Activated CD4-positive, alpha-beta T cell treated with anti-CD3 and anti-CD28 coated beads for 36 hours (primary cell): ENCODE data around the gene VTA1. TPM values are rescaled to one million over a fixed set of nuclear protein-coding genes. Genes with fewer than 3 reads are reported as not detected.
A peak's percentile ranks its signal among the peaks of the same experiment; 100 is the strongest.
"Not testable (repeated sequence)": the region's sequence is repeated elsewhere in the genome, so short reads cannot be mapped to it uniquely, and the experiment has no call there.

Experiments used
- ATAC-seq: fragments of 200-7000 bp; cut with Tn5 transposase; one replicate; pipeline ENCODE4 v1.10.0; 2021; ENCODE audit warnings: mild to moderate bottlenecking, moderate library complexity
- CTCF ChIA-PET: fragments of 350-600 bp; sonication (Branson Sonifier 250); formaldehyde crosslinking; loops from one replicate; lab custom pipeline; 2021; ENCODE audit warnings: antibody characterized with exemption; lab: Charles Lee
- POLR2A ChIA-PET: fragments of 350-600 bp; sonication (Branson Sonifier 250); formaldehyde crosslinking; loops from one replicate; lab custom pipeline; 2021; ENCODE audit warnings: antibody characterized with exemption, inconsistent platforms; lab: Charles Lee
- DNase-seq: peaks from one replicate; pipeline ENCODE4 v3.0.0-alpha.2; 2020
- H3K27ac Mint-ChIP-seq: one replicate; pipeline ENCODE4 v1.8.0; 2021; ENCODE audit warnings: mixed read lengths
- H3K27me3 Mint-ChIP-seq: one replicate; pipeline ENCODE4 v1.8.0; 2021; ENCODE audit warnings: mixed read lengths
- H3K36me3 Mint-ChIP-seq: one replicate; pipeline ENCODE4 v1.8.0; 2021; ENCODE audit warnings: low read depth, mixed read lengths
- H3K4me1 Mint-ChIP-seq: one replicate; pipeline ENCODE4 v1.8.0; 2021; ENCODE audit warnings: mixed read lengths
- H3K4me3 Mint-ChIP-seq: one replicate; pipeline ENCODE4 v1.8.0; 2021; ENCODE audit warnings: mild to moderate bottlenecking, moderate library complexity, mixed read lengths
- H3K9me3 Mint-ChIP-seq: one replicate; pipeline ENCODE4 v1.8.0; 2021; ENCODE audit warnings: low read depth, mixed read lengths
- intact Hi-C, 2 experiments: fragments of 100-400 bp; cut with DNase I in 1 of 2; cut with micrococcal nuclease in 1 of 2; formaldehyde crosslinking; loops; one replicate each; pipeline versions ENCODE4 v1.14.2 to v1.15.1; 2022 to 2024; cut with DNase I, micrococcal nuclease
- total RNA-seq, 2 experiments: library from RNA; stranded (reverse); gene quantifications; one replicate each; pipeline ENCODE4 v1.2.3, GENCODE V29; 2021

Gene VTA1
- total RNA-seq, 2 experiments from 2014 or later = 55.6 to 73.9 TPM

GRCh38 chr6:142138876-142139275 is 8.2 kb upstream of the VTA1 start:
- ChIA-PET CTCF (interaction anchor here (0.6 to 1.4 kb wide), 3 partner anchors 8 to 1037 kb away, joined by 3 to 4 read pairs (median 3); partner anchors contain the start of genes NMBR and VTA1), POLR2A (no interaction called here)
- peaks cover 5% of the 10 kb centered on the region for H3K27me3 Mint-ChIP-seq
- no peak for DNase-seq
- intact Hi-C loops = no loop called here
- H3K36me3 Mint-ChIP-seq = no peaks in the 10 kb centered on the region
- no peak for ATAC-seq
- no peaks in the 10 kb centered on the region for H3K4me1 Mint-ChIP-seq
- no peak overlapping the region for H3K4me3 Mint-ChIP-seq
- H3K27ac Mint-ChIP-seq = no peak overlapping the region
- H3K9me3 Mint-ChIP-seq = no peaks in the 10 kb centered on the region

GRCh38 chr6:142141531-142141930 is 5.5 kb upstream of the VTA1 start:
- POLR2A ChIA-PET, H3K27me3 Mint-ChIP-seq, H3K9me3 Mint-ChIP-seq, H3K4me3 Mint-ChIP-seq, ATAC-seq, H3K27ac Mint-ChIP-seq, H3K36me3 Mint-ChIP-seq, DNase-seq: not testable (repeated sequence)
- CTCF ChIA-PET = interaction anchor here (1.1 to 7.5 kb wide), 2 partner anchors 15 to 66 kb away, joined by 4 to 69 read pairs; no protein-coding TSS in a partner anchor
- intact Hi-C loops = loop anchor here (10.0 kb wide), 3 partner anchors 403 to 1313 kb away; partner anchors contain the start of genes ADAT2 (in 1 of the 2) and PEX3 (in 1 of the 2)
- peaks cover 12% of the 10 kb centered on the region for H3K4me1 Mint-ChIP-seq

GRCh38 chr6:142152746-142153145 is 5.7 kb downstream of the VTA1 start:
- Mint-ChIP-seq H3K27me3 (no peaks in the 10 kb centered on the region), H3K27ac (peak overlapping the region; percentile 17), H3K9me3 (no peaks in the 10 kb centered on the region), H3K4me1 (peaks cover 73% of the 10 kb centered on the region), H3K36me3 (peaks cover 21% of the 10 kb centered on the region), H3K4me3 (no peak overlapping the region)
- ChIA-PET CTCF (interaction anchor here (6.1 kb wide), 1 partner anchor 56 kb away, joined by 36 read pairs; no protein-coding TSS in a partner anchor), POLR2A (interaction anchor here (1.0 kb wide), 1 partner anchor 243 kb away, joined by 6 read pairs; no protein-coding TSS in a partner anchor)
- ATAC-seq (no peak), DNase-seq (no peak)
- intact Hi-C loops = no loop called here

- Mint-ChIP-seq H3K4me3 (no peak overlapping the region), H3K36me3 (peaks cover 21% of the 10 kb centered on the region), H3K27me3 (no peaks in the 10 kb centered on the region), H3K4me1 (peaks cover 71% of the 10 kb centered on the region), H3K9me3 (no peaks in the 10 kb centered on the region), H3K27ac (peak overlapping the region; percentile 17)
- DNase-seq = no peak
- ChIA-PET CTCF (interaction anchor here (6.1 kb wide), 1 partner anchor 55 kb away, joined by 36 read pairs; no protein-coding TSS in a partner anchor), POLR2A (interaction anchor here (1.0 kb wide), 1 partner anchor 242 kb away, joined by 6 read pairs; no protein-coding TSS in a partner anchor)
- intact Hi-C loops = no loop called here
- peak; percentile 60 for ATAC-seq
Measured at GRCh38 chr6:142153196-142153595, 6.1 kb downstream of the VTA1 start.

GRCh38 chr6:142154336-142154735 is 7.3 kb downstream of the VTA1 start:
- ChIA-PET CTCF (interaction anchor here (1.3 to 6.1 kb wide), 2 partner anchors 54 to 390 kb away, joined by 3 to 36 read pairs; no protein-coding TSS in a partner anchor), POLR2A (no interaction called here)
- Mint-ChIP-seq H3K4me1 (peaks cover 63% of the 10 kb centered on the region), H3K4me3 (no peak overlapping the region), H3K27me3 (no peaks in the 10 kb centered on the region), H3K36me3 (peaks cover 16% of the 10 kb centered on the region), H3K9me3 (no peaks in the 10 kb centered on the region), H3K27ac (no peak overlapping the region)
- intact Hi-C loops = no loop called here
- ATAC-seq (no peak), DNase-seq (no peak)

GRCh38 chr6:142155091-142155490 is 8.0 kb downstream of the VTA1 start:
- ChIA-PET CTCF (interaction anchor here (0.6 to 6.1 kb wide), 8 partner anchors 10 to 471 kb away, joined by 3 to 69 read pairs (median 7); partner anchors contain the start of genes NMBR and VTA1), POLR2A (no interaction called here)
- Mint-ChIP-seq H3K36me3 (peaks cover 13% of the 10 kb centered on the region), H3K4me3 (no peak overlapping the region), H3K27ac (no peak overlapping the region), H3K27me3 (no peaks in the 10 kb centered on the region), H3K4me1 (peaks cover 60% of the 10 kb centered on the region), H3K9me3 (no peaks in the 10 kb centered on the region)
- DNase-seq (no peak), ATAC-seq (no peak)
- intact Hi-C loops = no loop called here

- no peak for DNase-seq
- CTCF ChIA-PET = interaction anchor here (0.7 to 6.1 kb wide), 29 partner anchors 9 to 472 kb away, joined by 3 to 69 read pairs (median 4); partner anchors contain the start of genes NMBR and VTA1
- peak; percentile 55 for ATAC-seq
- Mint-ChIP-seq H3K4me3 (no peak overlapping the region), H3K36me3 (peaks cover 3% of the 10 kb centered on the region), H3K27ac (peak overlapping the region; percentile 37), H3K4me1 (peaks cover 56% of the 10 kb centered on the region), H3K27me3 (no peaks in the 10 kb centered on the region), H3K9me3 (no peaks in the 10 kb centered on the region)
- POLR2A ChIA-PET = interaction anchor here (1.2 kb wide), 1 partner anchor 9 kb away, joined by 6 read pairs; no protein-coding TSS in a partner anchor
- intact Hi-C loops = loop anchor here (2.0 kb wide), 1 partner anchor 51 kb away; no protein-coding TSS in a partner anchor
Measured at GRCh38 chr6:142155895-142156757, 9.1 kb downstream of the VTA1 start.

GRCh38 chr6:142156758-142157068 is 9.7 kb downstream of the VTA1 start:
- CTCF ChIA-PET = interaction anchor here (0.7 to 6.1 kb wide), 26 partner anchors 8 to 379 kb away, joined by 3 to 69 read pairs (median 4); partner anchors contain the start of genes NMBR and VTA1
- not testable (repeated sequence) for DNase-seq, H3K27ac Mint-ChIP-seq, H3K9me3 Mint-ChIP-seq, ATAC-seq, H3K27me3 Mint-ChIP-seq, H3K4me3 Mint-ChIP-seq, H3K36me3 Mint-ChIP-seq
- intact Hi-C loops = loop anchor here (2.0 kb wide), 1 partner anchor 50 kb away; no protein-coding TSS in a partner anchor
- peaks cover 53% of the 10 kb centered on the region for H3K4me1 Mint-ChIP-seq
- POLR2A ChIA-PET = interaction anchor here (1.2 kb wide), 1 partner anchor 9 kb away, joined by 6 read pairs; no protein-coding TSS in a partner anchor

- no peaks in the 10 kb centered on the region for H3K9me3 Mint-ChIP-seq
- H3K4me1 Mint-ChIP-seq = peaks cover 24% of the 10 kb centered on the region
- DNase-seq (no peak), ATAC-seq (no peak)
- H3K27ac Mint-ChIP-seq = no peak overlapping the region
- H3K4me3 Mint-ChIP-seq = no peak overlapping the region
- H3K27me3 Mint-ChIP-seq = no peaks in the 10 kb centered on the region
- H3K36me3 Mint-ChIP-seq = peaks cover 10% of the 10 kb centered on the region
- intact Hi-C loops = no loop called here
- CTCF ChIA-PET = interaction anchor here (1.6 kb wide), 1 partner anchor 15 kb away, joined by 7 read pairs; the partner anchor contains the start of genes NMBR and VTA1
- POLR2A ChIA-PET = no interaction called here
Measured at GRCh38 chr6:142162780-142163179, 15.7 kb downstream of the VTA1 start.

- Mint-ChIP-seq H3K4me3 (no peak overlapping the region), H3K9me3 (no peaks in the 10 kb centered on the region), H3K27ac (no peak overlapping the region), H3K27me3 (no peaks in the 10 kb centered on the region), H3K4me1 (peaks cover 16% of the 10 kb centered on the region), H3K36me3 (peaks cover 14% of the 10 kb centered on the region)
- intact Hi-C loops = no loop called here
- DNase-seq = no peak
- CTCF ChIA-PET = interaction anchor here (1.0 to 2.8 kb wide), 3 partner anchors 9 to 43 kb away, joined by 5 to 20 read pairs (median 7); partner anchors contain the start of gene NMBR
- no peak for ATAC-seq
- POLR2A ChIA-PET = no interaction called here
Measured at GRCh38 chr6:142165227-142165626, 18.2 kb downstream of the VTA1 start.

- Mint-ChIP-seq H3K36me3 (peaks cover 24% of the 10 kb centered on the region), H3K4me1 (peaks cover 11% of the 10 kb centered on the region), H3K4me3 (no peak overlapping the region), H3K9me3 (no peaks in the 10 kb centered on the region), H3K27me3 (no peaks in the 10 kb centered on the region), H3K27ac (no peak overlapping the region)
- DNase-seq (no peak), ATAC-seq (no peak)
- POLR2A ChIA-PET = no interaction called here
- intact Hi-C loops = no loop called here
- CTCF ChIA-PET = interaction anchor here (1.4 kb wide), 1 partner anchor 11 kb away, joined by 5 read pairs; no protein-coding TSS in a partner anchor
Measured at GRCh38 chr6:142167071-142167470, 20.0 kb downstream of the VTA1 start.
